Stimulated activated CD4-positive, alpha-beta T cell treated with anti-CD3 and anti-CD28 coated beads, Interleukin-12 subunit alpha, Interleukin-12 subunit beta, amount 100 ng/mL, for 48 hours (primary cell): Measurements from ENCODE around the gene CBR1.

Source experiments
- DNase-seq, 3 donors: peaks; one replicate each; pipeline ENCODE4 v3.0.0-alpha.2; 2020; ENCODE audit warnings: low read depth in 2 of 3, low spot score in 1 of 3

Gene CBR1

GRCh38 chr21:36113647-36114428, 44.0 kb downstream of the CBR1 start:
- DNase-seq = peak in 2 of 3 donors; percentile 30 to 37

DNA sequence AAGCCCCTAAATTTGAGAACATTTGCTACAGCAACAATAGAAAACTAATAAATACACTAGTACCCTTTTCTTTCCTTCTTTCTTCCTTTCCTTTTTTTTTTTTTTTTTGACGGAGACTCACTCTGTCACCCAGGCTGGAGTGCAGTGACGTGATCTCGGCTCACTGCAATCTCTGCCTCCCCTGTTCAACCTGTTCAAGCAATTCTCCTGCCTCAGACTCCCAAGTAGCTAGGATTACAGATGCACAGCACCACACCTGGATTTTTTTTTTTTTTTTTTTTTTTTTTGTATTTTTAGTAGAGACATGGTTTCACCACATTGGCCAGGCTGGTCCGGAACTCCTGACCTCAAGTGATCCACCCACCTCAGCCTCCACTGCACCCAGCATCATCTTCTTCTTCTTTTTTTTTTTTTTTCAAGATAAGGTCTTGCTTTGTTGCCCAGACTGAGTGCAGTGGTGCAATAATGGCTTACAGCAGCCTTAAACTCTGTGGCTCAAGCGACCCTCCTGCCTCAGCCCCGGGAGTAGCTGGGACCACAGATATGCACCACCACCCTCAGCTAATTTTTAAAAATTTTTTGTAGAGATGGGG, 45.4 kb downstream of the CBR1 start:
- DNase-seq = no peak

- no peak for DNase-seq
These were observed 47.5 kb downstream of the CBR1 start for GRCh38 chr21:36117286-36117741.

GRCh38 chr21:36120304-36120888, 50.6 kb downstream of the CBR1 start:
- DNase-seq = no peak
